Loucy (cell line): ENCODE measurements around the gene USP5.

Experiments used
- CTCF ChIP-seq: fragments of 200-600 bp; sonication (generic); conservative IDR thresholded peaks from 2 replicates; pipeline ENCODE4 v1.5.1; 2014; ENCODE audit warnings: mild to moderate bottlenecking, antibody characterized with exemption, low read length
- EZH2phosphoT487 ChIP-seq: fragments of 200-600 bp; IDR thresholded peaks from 2 replicates; pipeline ENCODE4 v1.6.1; 2018; ENCODE audit warnings: antibody characterized with exemption, mild to moderate bottlenecking, moderate library complexity, borderline replicate concordance

GRCh38 chr12:6851153-6851920 lies 613 bp upstream of the USP5 start, which contains the start of gene CDCA3:
- no peak for TF ChIP-seq CTCF
- TF ChIP-seq EZH2phosphoT487: no peak
